IPS-11a (cell line): ENCODE measurements around the gene TTLL11.
"Not testable (repeated sequence)": the region's sequence is repeated elsewhere in the genome, so short reads cannot be mapped to it uniquely, and the experiment has no call there.

Source experiments
- H3K4me3 ChIP-seq: one replicate; pipeline ENCODE4 v1.5.1; 2013; ENCODE audit warnings: low read depth, low read length, control low read depth

TTLL11 gene

GRCh38 chr9:122085260-122085659, 7.8 kb downstream of the TTLL11 start:
- H3K4me3 ChIP-seq = no peak overlapping the region

GRCh38 chr9:122084026-122084675, 9.0 kb downstream of the TTLL11 start:
- H3K4me3 ChIP-seq = no peak overlapping the region

GRCh38 chr9:122080986-122081385, 12.1 kb downstream of the TTLL11 start:
- no peak overlapping the region for H3K4me3 ChIP-seq

- H3K4me3 ChIP-seq = no peak overlapping the region
Observed at GRCh38 chr9:122078557-122078956, 14.6 kb downstream of the TTLL11 start.

GRCh38 chr9:122076773-122077172, 16.3 kb downstream of the TTLL11 start:
- H3K4me3 ChIP-seq = no peak overlapping the region

GRCh38 chr9:122076117-122076516, 17.0 kb downstream of the TTLL11 start:
- no peak overlapping the region for H3K4me3 ChIP-seq

- H3K4me3 ChIP-seq = no peak overlapping the region
Observed at GRCh38 chr9:122075135-122076030, 17.7 kb downstream of the TTLL11 start.

- H3K4me3 ChIP-seq = no peak overlapping the region
Observed at GRCh38 chr9:122071715-122072114, 21.4 kb downstream of the TTLL11 start.

- H3K4me3 ChIP-seq = no peak overlapping the region
Observed at GRCh38 chr9:122070728-122071515, 22.2 kb downstream of the TTLL11 start.

- not testable (repeated sequence) for H3K4me3 ChIP-seq
Observed at GRCh38 chr9:122066680-122067079, 26.4 kb downstream of the TTLL11 start.

- H3K4me3 ChIP-seq = no peak overlapping the region
Observed at GRCh38 chr9:122065923-122066629, 27.0 kb downstream of the TTLL11 start.

GRCh38 chr9:122060481-122060880, 32.6 kb downstream of the TTLL11 start:
- H3K4me3 ChIP-seq = no peak overlapping the region

GRCh38 chr9:122059955-122060324, 33.2 kb downstream of the TTLL11 start:
- no peak overlapping the region for H3K4me3 ChIP-seq

- H3K4me3 ChIP-seq = no peak overlapping the region
Observed at GRCh38 chr9:122059214-122059954, 33.7 kb downstream of the TTLL11 start.

- no peak overlapping the region for H3K4me3 ChIP-seq
Observed at GRCh38 chr9:122058709-122059108, 34.4 kb downstream of the TTLL11 start.

- H3K4me3 ChIP-seq = no peak overlapping the region
Observed at GRCh38 chr9:122058051-122058450, 35.1 kb downstream of the TTLL11 start.

- no peak overlapping the region for H3K4me3 ChIP-seq
Observed at GRCh38 chr9:122057211-122057610, 35.9 kb downstream of the TTLL11 start.

GRCh38 chr9:122056484-122056883, 36.6 kb downstream of the TTLL11 start:
- no peak overlapping the region for H3K4me3 ChIP-seq

GRCh38 chr9:122055701-122056100, 37.4 kb downstream of the TTLL11 start:
- no peak overlapping the region for H3K4me3 ChIP-seq
